ENCODE measurements around the gene POLR3F. TPM values are rescaled to one million over a fixed set of nuclear protein-coding genes. Genes with fewer than 3 reads are reported as not detected.
"Not testable (repeated sequence)": the region's sequence is repeated elsewhere in the genome, so short reads cannot be mapped to it uniquely, and the experiment has no call there.

Gene POLR3F
- polyA plus RNA-seq, 1 donor from 2014 or later = 47.3 TPM

- TF ChIP-seq RAD21 (conservative IDR thresholded peaks at IDR 0.05) (no peak), SMC3 (conservative IDR thresholded peaks at IDR 0.05; ENCODE audit: poor library complexity) (no peak), POLR2AphosphoS5 (IDR thresholded peaks at IDR 0.05) (no peak)
Observed at GRCh38 chr20:18524646-18525045, 57.5 kb downstream of the POLR3F start (continued).

DNA sequence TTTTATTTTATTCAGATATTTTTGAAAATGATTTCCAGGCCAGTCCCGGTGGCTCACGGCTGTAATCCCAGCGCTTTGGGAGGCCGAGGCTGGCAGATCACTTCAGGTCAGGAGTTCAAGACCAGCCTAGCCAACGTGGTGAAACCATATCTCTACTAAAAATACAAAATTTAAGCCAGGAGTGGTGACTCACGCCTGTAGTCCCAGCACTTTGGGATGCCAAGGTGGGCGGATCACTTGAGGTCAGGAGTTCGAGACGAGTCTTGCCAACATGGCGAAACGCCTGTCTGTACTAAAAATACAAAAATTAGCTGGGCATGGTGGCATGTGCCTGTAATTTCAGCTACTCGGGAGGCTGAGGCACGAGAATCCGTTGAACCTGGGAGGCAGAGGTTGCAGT, 59.6 kb downstream of the POLR3F start:
- H3K9ac ChIP-seq (ENCODE audit: low read length); H2AFZ ChIP-seq (ENCODE audit: low read depth, low read length); H3K4me2 ChIP-seq (ENCODE audit: low read length); H3K27ac ChIP-seq (ENCODE audit: low read length); H3K9me2 ChIP-seq (ENCODE audit: insufficient read depth, low read length); H3K9me3 ChIP-seq (ENCODE audit: low read length); H3F3A ChIP-seq (ENCODE audit: insufficient read depth, low read length, poor library complexity, severe bottlenecking); H3K4me3 ChIP-seq (ENCODE audit: low read length); H3K36me3 ChIP-seq (ENCODE audit: insufficient read depth, low read length); H3K27me3 ChIP-seq (ENCODE audit: insufficient read depth, low read depth, low read length); H4K20me1 ChIP-seq (ENCODE audit: insufficient read depth); H3K79me2 ChIP-seq (replicated peaks; ENCODE audit: insufficient read depth, low read length): not testable (repeated sequence)

DNA sequence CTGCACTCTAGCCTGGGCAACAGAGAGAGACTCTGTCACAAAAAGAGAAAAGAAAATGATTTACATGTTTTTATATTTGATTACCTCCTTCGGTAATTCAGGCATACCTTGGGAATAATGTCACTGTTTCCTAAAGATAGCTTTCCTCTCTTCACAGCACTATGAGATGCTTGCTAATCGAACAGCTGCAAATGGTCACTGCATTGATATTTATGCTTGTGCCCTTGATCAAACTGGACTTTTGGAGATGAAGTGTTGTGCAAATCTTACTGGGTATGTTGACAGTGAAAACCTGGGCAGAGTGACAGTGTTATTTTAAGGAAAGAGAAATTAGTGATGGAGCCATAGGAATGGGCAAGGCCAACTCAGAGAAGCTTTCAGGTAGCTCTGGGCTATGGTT, 60.1 kb downstream of the POLR3F start:
- H3K79me2 ChIP-seq (replicated peaks; ENCODE audit: insufficient read depth, low read length) = no peaks in the 10 kb centered on the region
- no peaks in the 10 kb centered on the region for H4K20me1 ChIP-seq (ENCODE audit: insufficient read depth)
- H3K9me3 ChIP-seq (ENCODE audit: low read length) = no peaks in the 10 kb centered on the region
- no peak overlapping the region for H2AFZ ChIP-seq (ENCODE audit: low read depth, low read length)
- no peak for TF ChIP-seq RAD21 (conservative IDR thresholded peaks at IDR 0.05)
- no peak for TF ChIP-seq EP300 (conservative IDR thresholded peaks at IDR 0.05; ENCODE audit: poor library complexity, severe bottlenecking)
- TF ChIP-seq SMC3 (conservative IDR thresholded peaks at IDR 0.05; ENCODE audit: poor library complexity) = no peak
- no peak for TF ChIP-seq POLR2AphosphoS5 (IDR thresholded peaks at IDR 0.05)
- TF ChIP-seq, protein P1, sequence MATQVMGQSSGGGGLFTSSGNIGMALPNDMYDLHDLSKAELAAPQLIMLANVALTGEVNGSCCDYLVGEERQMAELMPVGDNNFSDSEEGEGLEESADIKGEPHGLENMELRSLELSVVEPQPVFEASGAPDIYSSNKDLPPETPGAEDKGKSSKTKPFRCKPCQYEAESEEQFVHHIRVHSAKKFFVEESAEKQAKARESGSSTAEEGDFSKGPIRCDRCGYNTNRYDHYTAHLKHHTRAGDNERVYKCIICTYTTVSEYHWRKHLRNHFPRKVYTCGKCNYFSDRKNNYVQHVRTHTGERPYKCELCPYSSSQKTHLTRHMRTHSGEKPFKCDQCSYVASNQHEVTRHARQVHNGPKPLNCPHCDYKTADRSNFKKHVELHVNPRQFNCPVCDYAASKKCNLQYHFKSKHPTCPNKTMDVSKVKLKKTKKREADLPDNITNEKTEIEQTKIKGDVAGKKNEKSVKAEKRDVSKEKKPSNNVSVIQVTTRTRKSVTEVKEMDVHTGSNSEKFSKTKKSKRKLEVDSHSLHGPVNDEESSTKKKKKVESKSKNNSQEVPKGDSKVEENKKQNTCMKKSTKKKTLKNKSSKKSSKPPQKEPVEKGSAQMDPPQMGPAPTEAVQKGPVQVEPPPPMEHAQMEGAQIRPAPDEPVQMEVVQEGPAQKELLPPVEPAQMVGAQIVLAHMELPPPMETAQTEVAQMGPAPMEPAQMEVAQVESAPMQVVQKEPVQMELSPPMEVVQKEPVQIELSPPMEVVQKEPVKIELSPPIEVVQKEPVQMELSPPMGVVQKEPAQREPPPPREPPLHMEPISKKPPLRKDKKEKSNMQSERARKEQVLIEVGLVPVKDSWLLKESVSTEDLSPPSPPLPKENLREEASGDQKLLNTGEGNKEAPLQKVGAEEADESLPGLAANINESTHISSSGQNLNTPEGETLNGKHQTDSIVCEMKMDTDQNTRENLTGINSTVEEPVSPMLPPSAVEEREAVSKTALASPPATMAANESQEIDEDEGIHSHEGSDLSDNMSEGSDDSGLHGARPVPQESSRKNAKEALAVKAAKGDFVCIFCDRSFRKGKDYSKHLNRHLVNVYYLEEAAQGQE (IDR thresholded peaks at IDR 0.05; ENCODE audit: borderline replicate concordance) = no peak
- TF ChIP-seq CTCF (IDR thresholded peaks at IDR 0.05; ENCODE audit: poor library complexity, severe bottlenecking) = no peak
- no peak for TF ChIP-seq MXI1 (conservative IDR thresholded peaks at IDR 0.05; ENCODE audit: poor library complexity, severe bottlenecking)
- H3K27me3 ChIP-seq (ENCODE audit: insufficient read depth, low read depth, low read length) = no peaks in the 10 kb centered on the region
- no peaks in the 10 kb centered on the region for H3K36me3 ChIP-seq (ENCODE audit: insufficient read depth, low read length)
- H3K4me2 ChIP-seq (ENCODE audit: low read length) = no peak overlapping the region
- H3K9ac ChIP-seq (ENCODE audit: low read length) = no peak overlapping the region
- H3K9me2 ChIP-seq (ENCODE audit: insufficient read depth, low read length) = no peaks in the 10 kb centered on the region
- no peaks in the 10 kb centered on the region for H3F3A ChIP-seq (ENCODE audit: insufficient read depth, low read length, poor library complexity, severe bottlenecking)
- H3K27ac ChIP-seq (ENCODE audit: low read length) = no peak overlapping the region
- no peak overlapping the region for H3K4me3 ChIP-seq (ENCODE audit: low read length)

DNA sequence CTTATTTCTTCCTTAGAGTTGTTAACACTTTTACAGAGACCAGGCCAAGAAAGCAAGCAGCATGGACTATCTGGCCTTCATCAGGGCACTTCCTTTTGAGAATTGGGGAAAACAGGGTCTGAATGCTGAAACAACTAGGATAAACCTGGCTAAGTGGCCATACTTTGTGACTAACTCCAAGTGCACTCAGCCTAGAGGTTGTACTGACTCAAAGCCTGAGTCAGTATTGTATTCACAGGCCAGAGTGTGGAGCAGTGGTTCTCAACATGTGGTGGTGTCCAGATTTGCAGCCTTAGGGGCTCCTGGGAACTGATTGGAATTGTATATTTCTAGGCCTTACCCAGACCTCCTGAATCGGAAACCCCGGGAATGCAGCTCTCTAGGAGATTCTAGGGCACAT, 60.6 kb downstream of the POLR3F start:
- Histone ChIP-seq H3K4me2 (ENCODE audit: low read length) (no peak overlapping the region), H3K79me2 (replicated peaks; ENCODE audit: insufficient read depth, low read length) (no peaks in the 10 kb centered on the region), H3K36me3 (ENCODE audit: insufficient read depth, low read length) (peaks cover 5% of the 10 kb centered on the region), H3K9me3 (ENCODE audit: low read length) (no peaks in the 10 kb centered on the region), H3F3A (ENCODE audit: insufficient read depth, low read length, poor library complexity, severe bottlenecking) (no peaks in the 10 kb centered on the region), H3K4me3 (ENCODE audit: low read length) (no peak overlapping the region), H3K9me2 (ENCODE audit: insufficient read depth, low read length) (no peaks in the 10 kb centered on the region), H2AFZ (ENCODE audit: low read depth, low read length) (no peak overlapping the region), H4K20me1 (ENCODE audit: insufficient read depth) (no peaks in the 10 kb centered on the region), H3K27me3 (ENCODE audit: insufficient read depth, low read depth, low read length) (no peaks in the 10 kb centered on the region), H3K27ac (ENCODE audit: low read length) (no peak overlapping the region), H3K9ac (ENCODE audit: low read length) (no peak overlapping the region)
- TF ChIP-seq EP300 (conservative IDR thresholded peaks at IDR 0.05; ENCODE audit: poor library complexity, severe bottlenecking) (no peak), SMC3 (conservative IDR thresholded peaks at IDR 0.05; ENCODE audit: poor library complexity) (no peak), POLR2AphosphoS5 (IDR thresholded peaks at IDR 0.05) (no peak), MXI1 (conservative IDR thresholded peaks at IDR 0.05; ENCODE audit: poor library complexity, severe bottlenecking) (no peak), RAD21 (conservative IDR thresholded peaks at IDR 0.05) (no peak), EZH2 (IDR thresholded peaks at IDR 0.05; ENCODE audit: borderline replicate concordance, insufficient read depth, low read length, poor library complexity, severe bottlenecking) (no peak)
- TF ChIP-seq, protein P1 (IDR thresholded peaks at IDR 0.05; ENCODE audit: borderline replicate concordance) = no peak

Data from neural cell (in vitro differentiated cells).